HEK293 (cell line): Measurements from ENCODE around the gene CELSR1.

Experiments
- CTCF ChIA-PET: fragments of 350-600 bp; formaldehyde crosslinking; extraction: SDS; loops from one replicate; lab custom pipeline; 2021; ENCODE audit warnings: antibody characterized with exemption; lab: Yijun Ruan, JAX
- POLR2A ChIA-PET: fragments of 300-600 bp; formaldehyde crosslinking; extraction: SDS; loops from one replicate; lab custom pipeline; 2020; ENCODE audit warnings: antibody characterized with exemption, inconsistent platforms; lab: Yijun Ruan, JAX
- H3K27ac ChIP-seq: fragments of 200-500 bp; sonication (Bioruptor generic); 2 replicates; pipeline ENCODE4 v1.5.1; 2014; ENCODE audit warnings: low read depth, low read length, control low read depth, inconsistent platforms; ENCODE audit errors: extremely low read depth
- H3K36me3 ChIP-seq, 2 experiments: fragments of 200-500 bp in 1 of 2; sonication (Bioruptor generic) in 1 of 2; 1 replicate in 1 of 2; 2 replicates in 1 of 2; pipeline ENCODE4 v1.5.1; 2014 to 2017; ENCODE audit warnings: inconsistent platforms in 2 of 2, low read length in 2 of 2; ENCODE audit not compliant: control insufficient read depth in 2 of 2, insufficient read depth in 1 of 2
- H3K4me1 ChIP-seq: fragments of 200-500 bp; sonication (Bioruptor generic); 2 replicates; pipeline ENCODE4 v1.5.1; 2014; ENCODE audit warnings: mild to moderate bottlenecking, low read length, inconsistent platforms; ENCODE audit not compliant: control insufficient read depth, insufficient read depth
- H3K4me3 ChIP-seq: 2 replicates; pipeline ENCODE4 v1.5.1; 2011; ENCODE audit warnings: low read depth, mild to moderate bottlenecking, control low read depth, low read length, moderate library complexity
- H3K9me3 ChIP-seq: fragments of 200-500 bp; sonication (Bioruptor generic); 2 replicates; pipeline ENCODE4 v1.5.1; 2014; ENCODE audit warnings: low read depth, low read length, inconsistent platforms; ENCODE audit not compliant: control insufficient read depth, insufficient read depth
- FEZF1 ChIP-seq: fragments of 450-650 bp; formaldehyde crosslinking; IDR thresholded peaks from 2 replicates; pipeline ENCODE4 v1.5.1; 2016; ENCODE audit warnings: missing biosample characterization, missing genetic modification characterization
- HOXA7 ChIP-seq: sonication (generic); formaldehyde crosslinking; IDR thresholded peaks from 2 replicates; pipeline ENCODE4 v1.8.1; 2022; ENCODE audit warnings: missing genetic modification reagents, borderline replicate concordance
- HOXD13 ChIP-seq: sonication (generic); formaldehyde crosslinking; IDR thresholded peaks from 2 replicates; pipeline ENCODE4 v1.8.0; 2022; ENCODE audit warnings: missing genetic modification reagents, borderline replicate concordance
- KLF1 ChIP-seq: fragments of 450-650 bp; formaldehyde crosslinking; IDR thresholded peaks from 2 replicates; pipeline ENCODE4 v1.5.1; 2016; ENCODE audit warnings: missing biosample characterization, missing genetic modification characterization
- OSR2 ChIP-seq: fragments of 450-650 bp; formaldehyde crosslinking; IDR thresholded peaks from 2 replicates; pipeline ENCODE4 v1.5.1; 2016; ENCODE audit warnings: missing biosample characterization, missing genetic modification characterization
- TCF7L2 ChIP-seq: IDR thresholded peaks from 2 replicates; pipeline ENCODE4 v1.6.1; 2011; ENCODE audit warnings: low read depth, mild to moderate bottlenecking, inconsistent platforms, low read length, moderate library complexity, borderline replicate concordance
- WT1 ChIP-seq: fragments of 450-650 bp; formaldehyde crosslinking; IDR thresholded peaks from 2 replicates; pipeline ENCODE4 v1.5.1; 2016; ENCODE audit warnings: missing biosample characterization, missing genetic modification characterization
- ZBTB17 ChIP-seq: fragments of 450-650 bp; formaldehyde crosslinking; IDR thresholded peaks from 2 replicates; pipeline ENCODE4 v1.5.1; 2016; ENCODE audit warnings: missing biosample characterization, missing genetic modification characterization
- ZNF138 ChIP-seq: fragments of 450-650 bp; formaldehyde crosslinking; IDR thresholded peaks from 2 replicates; pipeline ENCODE4 v1.5.1; 2016; ENCODE audit warnings: missing biosample characterization, missing genetic modification characterization, borderline replicate concordance
- ZNF157 ChIP-seq: fragments of 450-650 bp; formaldehyde crosslinking; IDR thresholded peaks from 2 replicates; pipeline ENCODE4 v1.5.1; 2016; ENCODE audit warnings: missing biosample characterization, missing genetic modification characterization
- ZNF174 ChIP-seq: fragments of 450-650 bp; formaldehyde crosslinking; IDR thresholded peaks from 2 replicates; pipeline ENCODE4 v1.5.0; 2017; ENCODE audit warnings: missing biosample characterization, mild to moderate bottlenecking, missing genetic modification characterization
- ZNF175 ChIP-seq: fragments of 450-650 bp; formaldehyde crosslinking; IDR thresholded peaks from 2 replicates; pipeline ENCODE4 v1.5.1; 2016; ENCODE audit warnings: missing biosample characterization, missing genetic modification characterization
- ZNF2 ChIP-seq: fragments of 450-650 bp; formaldehyde crosslinking; IDR thresholded peaks from 2 replicates; pipeline ENCODE4 v1.5.1; 2016; ENCODE audit warnings: missing biosample characterization, missing genetic modification characterization
- ZNF311 ChIP-seq: fragments of 450-650 bp; formaldehyde crosslinking; IDR thresholded peaks from 2 replicates; pipeline ENCODE4 v1.5.1; 2017; ENCODE audit warnings: missing biosample characterization, missing genetic modification characterization, borderline replicate concordance
- ZNF354C ChIP-seq: fragments of 450-650 bp; formaldehyde crosslinking; IDR thresholded peaks from 2 replicates; pipeline ENCODE4 v1.5.1; 2016; ENCODE audit warnings: missing biosample characterization, missing genetic modification characterization, low read depth, borderline replicate concordance
- ZNF510 ChIP-seq: fragments of 450-650 bp; formaldehyde crosslinking; IDR thresholded peaks from 2 replicates; pipeline ENCODE4 v1.5.1; 2018; ENCODE audit warnings: mild to moderate bottlenecking, missing genetic modification characterization, missing biosample characterization; ENCODE audit not compliant: insufficient replicate concordance
- ZNF548 ChIP-seq: fragments of 450-650 bp; formaldehyde crosslinking; IDR thresholded peaks from 2 replicates; pipeline ENCODE4 v1.5.1; 2016; ENCODE audit warnings: missing biosample characterization, missing genetic modification characterization
- ZNF555 ChIP-seq: fragments of 450-650 bp; formaldehyde crosslinking; conservative IDR thresholded peaks from 2 replicates; pipeline ENCODE4 v1.5.1; 2017; ENCODE audit warnings: missing biosample characterization, mild to moderate bottlenecking, missing genetic modification characterization, inconsistent platforms
- ZNF560 ChIP-seq: fragments of 450-650 bp; formaldehyde crosslinking; IDR thresholded peaks from 2 replicates; pipeline ENCODE4 v1.5.1; 2017; ENCODE audit warnings: missing biosample characterization, missing genetic modification characterization, borderline replicate concordance
- ZNF664 ChIP-seq: fragments of 450-650 bp; formaldehyde crosslinking; IDR thresholded peaks from 2 replicates; pipeline ENCODE4 v1.5.1; 2016; ENCODE audit warnings: missing biosample characterization, missing genetic modification characterization
- ZXDB ChIP-seq: fragments of 450-650 bp; formaldehyde crosslinking; IDR thresholded peaks from 2 replicates; pipeline ENCODE4 v1.5.1; 2016; ENCODE audit warnings: missing biosample characterization, missing genetic modification characterization
- TF ChIP-seq, protein P1 (sequence below): fragments of 450-650 bp; formaldehyde crosslinking; IDR thresholded peaks from 2 replicates; pipeline ENCODE4 v1.5.1; 2017; ENCODE audit warnings: missing biosample characterization, missing genetic modification characterization
- TF ChIP-seq, protein P2 (sequence below): fragments of 450-650 bp; formaldehyde crosslinking; IDR thresholded peaks from 2 replicates; pipeline ENCODE4 v1.5.1; 2016; ENCODE audit warnings: missing biosample characterization, missing genetic modification characterization
- TF ChIP-seq, protein P3 (sequence below): IDR thresholded peaks from 2 replicates; pipeline ENCODE4 v1.6.1; 2011; ENCODE audit warnings: mild to moderate bottlenecking, low read depth, low read length, borderline replicate concordance
- TF ChIP-seq, protein P4 (sequence below): fragments of 450-650 bp; formaldehyde crosslinking; IDR thresholded peaks from 2 replicates; pipeline ENCODE4 v1.5.1; 2016; ENCODE audit warnings: missing biosample characterization, missing genetic modification characterization
- TF ChIP-seq, protein P5 (sequence below): fragments of 450-650 bp; formaldehyde crosslinking; optimal IDR thresholded peaks from 2 replicates; pipeline ENCODE3; 2016; ENCODE audit warnings: missing biosample characterization, mild to moderate bottlenecking, missing genetic modification characterization
- TF ChIP-seq, protein P6 (sequence below): sonication (generic); formaldehyde crosslinking; IDR thresholded peaks from 2 replicates; pipeline ENCODE4 v1.8.1; 2022; ENCODE audit warnings: mild to moderate bottlenecking, moderate library complexity, missing genetic modification reagents

CELSR1 gene

DNA sequence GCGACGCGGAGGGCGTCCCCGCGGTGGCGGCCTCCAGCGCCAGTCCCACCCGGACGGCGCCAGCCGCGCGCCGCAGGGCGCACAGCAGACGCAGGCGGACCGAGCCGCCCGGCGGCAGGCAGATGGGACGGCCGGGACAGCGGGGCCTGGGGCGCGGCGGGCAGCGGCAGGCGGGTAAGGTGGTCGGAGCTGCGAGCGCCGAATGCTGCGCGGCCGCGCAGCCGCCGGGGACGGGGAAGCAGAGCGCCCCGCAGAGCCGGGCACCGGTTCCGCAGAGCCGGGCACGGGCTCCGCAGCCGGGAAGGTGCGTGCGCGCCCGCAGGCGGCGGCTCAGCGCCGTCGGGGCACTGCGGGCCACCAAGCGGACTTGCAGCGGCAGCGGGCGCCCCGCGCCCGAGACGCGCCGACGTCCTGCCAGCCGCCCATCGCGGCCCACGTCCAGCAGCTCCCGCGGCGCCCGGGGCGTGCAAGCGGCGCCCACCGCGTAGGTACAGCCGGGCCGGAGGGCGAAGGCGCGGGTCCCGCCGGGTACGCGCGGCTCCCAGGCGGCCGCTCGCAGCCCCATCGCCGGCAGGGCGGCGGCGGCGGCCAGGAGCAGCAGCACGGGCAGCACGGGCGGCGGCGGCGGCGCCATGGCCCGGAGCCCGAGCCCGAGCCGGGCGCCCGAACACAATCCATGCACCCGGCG, 739 bp downstream of the CELSR1 start (continued):
- TF ChIP-seq, protein P1, sequence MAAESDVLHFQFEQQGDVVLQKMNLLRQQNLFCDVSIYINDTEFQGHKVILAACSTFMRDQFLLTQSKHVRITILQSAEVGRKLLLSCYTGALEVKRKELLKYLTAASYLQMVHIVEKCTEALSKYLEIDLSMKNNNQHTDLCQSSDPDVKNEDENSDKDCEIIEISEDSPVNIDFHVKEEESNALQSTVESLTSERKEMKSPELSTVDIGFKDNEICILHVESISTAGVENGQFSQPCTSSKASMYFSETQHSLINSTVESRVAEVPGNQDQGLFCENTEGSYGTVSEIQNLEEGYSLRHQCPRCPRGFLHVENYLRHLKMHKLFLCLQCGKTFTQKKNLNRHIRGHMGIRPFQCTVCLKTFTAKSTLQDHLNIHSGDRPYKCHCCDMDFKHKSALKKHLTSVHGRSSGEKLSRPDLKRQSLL (tag by site-specific recombination), result no peak
- TF ChIP-seq ZNF2 (tag by site-specific recombination) (no peak), ZNF354C (tag by site-specific recombination) (no peak), ZNF138 (tag by site-specific recombination) (no peak), ZNF175 (tag by site-specific recombination) (no peak), KLF1 (no peak), ZNF560 (no peak)
- TF ChIP-seq, protein P2, sequence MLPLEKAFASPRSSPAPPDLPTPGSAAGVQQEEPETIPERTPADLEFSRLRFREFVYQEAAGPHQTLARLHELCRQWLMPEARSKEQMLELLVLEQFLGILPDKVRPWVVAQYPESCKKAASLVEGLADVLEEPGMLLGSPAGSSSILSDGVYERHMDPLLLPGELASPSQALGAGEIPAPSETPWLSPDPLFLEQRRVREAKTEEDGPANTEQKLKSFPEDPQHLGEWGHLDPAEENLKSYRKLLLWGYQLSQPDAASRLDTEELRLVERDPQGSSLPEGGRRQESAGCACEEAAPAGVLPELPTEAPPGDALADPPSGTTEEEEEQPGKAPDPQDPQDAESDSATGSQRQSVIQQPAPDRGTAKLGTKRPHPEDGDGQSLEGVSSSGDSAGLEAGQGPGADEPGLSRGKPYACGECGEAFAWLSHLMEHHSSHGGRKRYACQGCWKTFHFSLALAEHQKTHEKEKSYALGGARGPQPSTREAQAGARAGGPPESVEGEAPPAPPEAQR, result no peak

DNA sequence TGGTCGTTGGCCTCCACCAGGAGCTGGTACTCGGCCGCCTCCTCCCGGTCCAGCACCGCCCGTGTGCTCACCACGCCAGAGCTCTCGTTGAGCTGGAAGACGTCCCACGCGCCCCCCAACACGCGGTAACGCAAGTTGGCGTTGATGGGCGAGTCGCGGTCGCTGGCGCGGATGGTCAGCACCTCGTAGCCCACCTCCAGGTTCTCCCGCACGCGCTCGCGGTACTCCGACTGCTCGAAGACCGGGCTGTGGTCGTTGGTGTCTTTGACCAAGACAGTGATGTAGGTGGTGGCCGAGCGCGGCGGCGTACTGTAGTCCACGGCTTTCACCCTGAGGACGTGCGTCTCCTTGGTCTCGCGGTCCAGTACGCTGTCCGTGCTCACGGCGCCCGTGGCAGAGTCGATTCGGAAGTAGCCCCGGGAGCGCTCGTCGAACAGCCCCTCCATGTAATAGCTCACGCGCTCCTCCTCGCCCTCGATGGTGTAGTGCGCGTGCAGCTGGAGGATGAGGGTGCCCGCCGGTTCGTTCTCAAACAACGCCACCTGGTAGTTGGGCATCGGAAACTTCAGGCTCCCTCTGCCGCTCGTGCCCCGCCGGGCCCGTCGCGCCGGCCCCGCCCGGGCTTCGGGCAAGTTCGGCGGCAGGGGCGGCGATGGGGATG, 1.4 kb downstream of the CELSR1 start:
- CTCF ChIA-PET, result interaction anchor here (0.6 to 0.8 kb wide), 2 partner anchors 27 to 536 kb away, joined by 3 read pairs; no protein-coding TSS in a partner anchor
- H3K27ac ChIP-seq, result no peak overlapping the region
- no peaks in the 10 kb centered on the region for H3K9me3 ChIP-seq
- H3K4me1 ChIP-seq, result peaks cover 18% of the 10 kb centered on the region
- POLR2A ChIA-PET, result no interaction called here
- peaks cover 0 to 22% of the 10 kb centered on the region in 2 experiments; a peak in 1 of 3 replicates for H3K36me3 ChIP-seq
- H3K4me3 ChIP-seq, result no peak overlapping the region
- no peak for TF ChIP-seq ZNF510 (tag by site-specific recombination)
- no peak for TF ChIP-seq ZNF174 (tag by site-specific recombination)
- TF ChIP-seq OSR2 (tag by site-specific recombination), result no peak
- TF ChIP-seq, protein P3, sequence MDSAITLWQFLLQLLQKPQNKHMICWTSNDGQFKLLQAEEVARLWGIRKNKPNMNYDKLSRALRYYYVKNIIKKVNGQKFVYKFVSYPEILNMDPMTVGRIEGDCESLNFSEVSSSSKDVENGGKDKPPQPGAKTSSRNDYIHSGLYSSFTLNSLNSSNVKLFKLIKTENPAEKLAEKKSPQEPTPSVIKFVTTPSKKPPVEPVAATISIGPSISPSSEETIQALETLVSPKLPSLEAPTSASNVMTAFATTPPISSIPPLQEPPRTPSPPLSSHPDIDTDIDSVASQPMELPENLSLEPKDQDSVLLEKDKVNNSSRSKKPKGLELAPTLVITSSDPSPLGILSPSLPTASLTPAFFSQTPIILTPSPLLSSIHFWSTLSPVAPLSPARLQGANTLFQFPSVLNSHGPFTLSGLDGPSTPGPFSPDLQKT, result no peak
- TF ChIP-seq, protein P4, sequence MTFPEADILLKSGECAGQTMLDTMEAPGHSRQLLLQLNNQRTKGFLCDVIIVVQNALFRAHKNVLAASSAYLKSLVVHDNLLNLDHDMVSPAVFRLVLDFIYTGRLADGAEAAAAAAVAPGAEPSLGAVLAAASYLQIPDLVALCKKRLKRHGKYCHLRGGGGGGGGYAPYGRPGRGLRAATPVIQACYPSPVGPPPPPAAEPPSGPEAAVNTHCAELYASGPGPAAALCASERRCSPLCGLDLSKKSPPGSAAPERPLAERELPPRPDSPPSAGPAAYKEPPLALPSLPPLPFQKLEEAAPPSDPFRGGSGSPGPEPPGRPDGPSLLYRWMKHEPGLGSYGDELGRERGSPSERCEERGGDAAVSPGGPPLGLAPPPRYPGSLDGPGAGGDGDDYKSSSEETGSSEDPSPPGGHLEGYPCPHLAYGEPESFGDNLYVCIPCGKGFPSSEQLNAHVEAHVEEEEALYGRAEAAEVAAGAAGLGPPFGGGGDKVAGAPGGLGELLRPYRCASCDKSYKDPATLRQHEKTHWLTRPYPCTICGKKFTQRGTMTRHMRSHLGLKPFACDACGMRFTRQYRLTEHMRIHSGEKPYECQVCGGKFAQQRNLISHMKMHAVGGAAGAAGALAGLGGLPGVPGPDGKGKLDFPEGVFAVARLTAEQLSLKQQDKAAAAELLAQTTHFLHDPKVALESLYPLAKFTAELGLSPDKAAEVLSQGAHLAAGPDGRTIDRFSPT (tag by site-specific recombination), result no peak
- no peak for TF ChIP-seq HOXA7 (CRISPR knock-in tag)
- no peak for TF ChIP-seq WT1 (tag by site-specific recombination)
- no peak for TF ChIP-seq TCF7L2
- TF ChIP-seq, protein P5, sequence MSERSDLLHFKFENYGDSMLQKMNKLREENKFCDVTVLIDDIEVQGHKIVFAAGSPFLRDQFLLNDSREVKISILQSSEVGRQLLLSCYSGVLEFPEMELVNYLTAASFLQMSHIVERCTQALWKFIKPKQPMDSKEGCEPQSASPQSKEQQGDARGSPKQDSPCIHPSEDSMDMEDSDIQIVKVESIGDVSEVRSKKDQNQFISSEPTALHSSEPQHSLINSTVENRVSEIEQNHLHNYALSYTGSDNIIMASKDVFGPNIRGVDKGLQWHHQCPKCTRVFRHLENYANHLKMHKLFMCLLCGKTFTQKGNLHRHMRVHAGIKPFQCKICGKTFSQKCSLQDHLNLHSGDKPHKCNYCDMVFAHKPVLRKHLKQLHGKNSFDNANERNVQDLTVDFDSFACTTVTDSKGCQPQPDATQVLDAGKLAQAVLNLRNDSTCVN (tag by site-specific recombination), result no peak
- no peak for TF ChIP-seq FEZF1
- TF ChIP-seq ZNF157 (tag by site-specific recombination), result no peak
- TF ChIP-seq ZXDB (tag by site-specific recombination), result no peak
- no peak for TF ChIP-seq ZNF311 (tag by site-specific recombination)
- no peak for TF ChIP-seq ZNF548 (tag by site-specific recombination)
- no peak for TF ChIP-seq HOXD13 (CRISPR knock-in tag)
- TF ChIP-seq ZNF664 (tag by site-specific recombination), result no peak
- TF ChIP-seq, protein P6, sequence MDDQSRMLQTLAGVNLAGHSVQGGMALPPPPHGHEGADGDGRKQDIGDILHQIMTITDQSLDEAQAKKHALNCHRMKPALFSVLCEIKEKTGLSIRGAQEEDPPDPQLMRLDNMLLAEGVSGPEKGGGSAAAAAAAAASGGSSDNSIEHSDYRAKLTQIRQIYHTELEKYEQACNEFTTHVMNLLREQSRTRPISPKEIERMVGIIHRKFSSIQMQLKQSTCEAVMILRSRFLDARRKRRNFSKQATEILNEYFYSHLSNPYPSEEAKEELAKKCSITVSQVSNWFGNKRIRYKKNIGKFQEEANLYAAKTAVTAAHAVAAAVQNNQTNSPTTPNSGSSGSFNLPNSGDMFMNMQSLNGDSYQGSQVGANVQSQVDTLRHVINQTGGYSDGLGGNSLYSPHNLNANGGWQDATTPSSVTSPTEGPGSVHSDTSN, result no peak
- TF ChIP-seq ZBTB17 (tag by site-specific recombination), result no peak
- no peak for TF ChIP-seq ZNF555 (tag by site-specific recombination)
